Embryonic facial prominence (tissue), 1 donor: Measurements from ENCODE around the gene CEP192.
"Not testable (repeated sequence)": the region's sequence is repeated elsewhere in the genome, so short reads cannot be mapped to it uniquely, and the experiment has no call there.

Experiments
- DNase-seq: peaks from one replicate; pipeline ENCODE4 v3.0.0-alpha.2; 2016; ENCODE audit errors: extremely low spot score

Gene CEP192

GRCh38 chr18:12990123-12990475 is 1.1 kb upstream of the CEP192 start:
- DNase-seq = no peak

GRCh38 chr18:12990641-12990966 is 558 bp upstream of the CEP192 start:
- DNase-seq = no peak

- DNase-seq = no peak
Measured at GRCh38 chr18:12991821-12992179, 638 bp downstream of the CEP192 start.

GRCh38 chr18:12993439-12993838 is 2.3 kb downstream of the CEP192 start:
- no peak for DNase-seq

GRCh38 chr18:12995424-12995823 is 4.3 kb downstream of the CEP192 start:
- no peak for DNase-seq

GRCh38 chr18:12995952-12996477 is 4.9 kb downstream of the CEP192 start:
- no peak for DNase-seq

GRCh38 chr18:12996661-12997292 is 5.6 kb downstream of the CEP192 start:
- DNase-seq = no peak

- not testable (repeated sequence) for DNase-seq
Measured at GRCh38 chr18:12997330-12997729, 6.2 kb downstream of the CEP192 start.

GRCh38 chr18:12998332-12999060 is 7.3 kb downstream of the CEP192 start:
- DNase-seq = no peak

GRCh38 chr18:13003466-13003896 is 12.3 kb downstream of the CEP192 start:
- DNase-seq = no peak

- no peak for DNase-seq
Measured at GRCh38 chr18:13004396-13004795, 13.2 kb downstream of the CEP192 start.

- DNase-seq = no peak
Measured at GRCh38 chr18:13005289-13005688, 14.1 kb downstream of the CEP192 start.

- DNase-seq = no peak
Measured at GRCh38 chr18:13006531-13007247, 15.5 kb downstream of the CEP192 start.

GRCh38 chr18:13007248-13007560 is 16.0 kb downstream of the CEP192 start:
- DNase-seq = no peak

- no peak for DNase-seq
Measured at GRCh38 chr18:13011719-13012118, 20.6 kb downstream of the CEP192 start.

- no peak for DNase-seq
Measured at GRCh38 chr18:13014232-13014631, 23.1 kb downstream of the CEP192 start.

GRCh38 chr18:13014818-13015217 is 23.7 kb downstream of the CEP192 start:
- no peak for DNase-seq

GRCh38 chr18:13017247-13017875 is 26.2 kb downstream of the CEP192 start:
- DNase-seq = no peak

GRCh38 chr18:13018374-13018773 is 27.2 kb downstream of the CEP192 start:
- DNase-seq = no peak

GRCh38 chr18:13019301-13019700 is 28.1 kb downstream of the CEP192 start:
- DNase-seq = no peak

GRCh38 chr18:13022644-13023043 is 31.5 kb downstream of the CEP192 start:
- DNase-seq = no peak

GRCh38 chr18:13025233-13025632 is 34.1 kb downstream of the CEP192 start:
- DNase-seq = no peak
